ENCODE data around the gene ZBTB8A.
"Not testable (repeated sequence)": the region's sequence is repeated elsewhere in the genome, so short reads cannot be mapped to it uniquely, and the experiment has no call there.

Gene ZBTB8A

GRCh38 chr1:32538887-32539583, at the start of gene ZBTB8A:
Gene ZBTB8A (plus strand): TSS chr1:32539427. CDS start chr1:32592932, 53,505 bp downstream.
- DNase-seq: peak; percentile 82

GRCh38 chr1:32489774-32490454, 49.3 kb upstream of the ZBTB8A start:
- no peak for DNase-seq

DNA sequence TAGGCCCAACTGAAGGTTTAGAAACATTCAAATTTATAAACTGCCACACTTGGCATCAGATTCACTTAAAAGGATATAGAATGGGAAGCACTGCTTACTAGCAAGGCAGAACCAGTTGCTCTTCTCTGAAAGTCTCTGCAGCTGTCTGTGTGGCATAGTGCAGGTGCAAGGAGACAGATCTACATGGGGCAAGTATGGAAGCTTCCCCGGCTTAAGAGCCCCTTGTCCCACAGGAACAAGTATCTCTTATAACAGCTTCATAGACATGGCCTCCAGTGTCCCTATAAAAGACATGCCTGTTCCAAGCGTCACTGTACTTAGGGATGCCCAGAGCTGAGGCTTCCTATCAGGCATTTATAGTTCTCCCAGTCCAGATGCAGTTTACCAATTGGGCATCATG, 47.8 kb upstream of the ZBTB8A start:
- no peak for DNase-seq

DNA sequence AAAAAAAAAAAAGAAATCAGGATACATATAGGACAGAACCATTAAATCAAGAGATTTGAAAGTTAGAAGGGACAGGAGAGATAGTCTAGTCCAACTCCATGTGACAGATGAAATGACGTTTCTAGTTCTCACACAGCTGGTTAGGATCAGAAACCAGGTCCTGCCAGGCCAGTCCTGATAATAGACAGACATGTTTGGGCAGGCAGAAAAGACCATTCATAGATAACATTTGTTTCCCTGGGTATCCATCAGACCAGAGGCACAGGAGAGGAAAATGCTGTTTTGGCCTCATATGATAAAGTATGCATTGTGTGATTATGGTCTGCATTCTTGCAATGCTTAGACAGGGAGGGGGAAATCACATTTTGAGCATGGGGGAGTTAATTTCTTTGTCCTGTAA, 45.0 kb upstream of the ZBTB8A start:
- peak; percentile 28 for DNase-seq

DNA sequence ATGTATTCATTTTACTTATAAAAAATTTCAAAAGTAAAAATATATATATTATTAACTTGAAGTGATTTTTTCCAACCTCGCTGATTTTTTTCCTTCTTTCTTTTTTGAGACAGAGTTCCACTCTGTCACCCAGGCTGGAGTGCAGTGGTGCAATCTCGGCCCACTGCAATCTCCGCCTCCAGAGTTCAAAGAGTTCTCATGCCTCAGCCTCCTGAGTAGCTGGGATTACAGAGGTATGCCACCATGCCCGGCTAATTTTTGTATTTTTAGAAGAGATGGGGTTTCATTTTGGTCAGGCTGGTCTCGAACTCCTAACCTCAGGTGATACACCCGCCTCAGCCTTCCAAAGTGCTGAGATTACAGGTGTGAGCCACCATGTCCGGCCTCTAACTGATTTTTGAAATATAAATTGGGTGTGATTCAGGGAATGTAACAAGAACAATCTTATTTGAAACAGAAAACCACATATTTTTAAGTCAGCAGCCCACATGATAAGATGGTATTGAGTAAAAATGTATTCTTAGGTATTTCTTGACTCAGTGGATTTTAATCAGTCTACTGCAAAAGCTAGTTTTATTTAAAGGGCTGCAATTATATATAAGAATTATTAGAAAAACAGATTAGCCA, 44.4 kb upstream of the ZBTB8A start:
- no peak for DNase-seq

DNA sequence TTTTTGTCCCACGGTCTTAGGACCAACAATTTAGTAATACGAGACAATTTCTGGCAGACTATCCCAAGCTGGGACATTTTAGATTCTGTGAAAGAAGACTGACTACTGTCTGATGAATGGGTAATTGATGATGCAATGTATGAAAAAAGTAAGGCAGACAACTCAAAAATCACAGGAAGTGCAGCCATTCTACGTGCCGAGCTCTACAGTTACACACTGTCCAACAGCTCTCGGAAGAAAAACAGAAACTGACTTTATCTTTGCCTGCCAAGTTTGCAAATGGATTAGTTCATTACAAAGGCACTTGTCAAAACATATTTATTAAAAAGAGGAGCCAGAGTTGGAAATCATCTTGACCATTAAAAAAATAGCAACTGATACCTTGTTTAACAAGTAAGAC, 43.1 kb upstream of the ZBTB8A start:
- no peak for DNase-seq

- DNase-seq: no peak
Observed at GRCh38 chr1:32498751-32499150, 40.5 kb upstream of the ZBTB8A start.

DNA sequence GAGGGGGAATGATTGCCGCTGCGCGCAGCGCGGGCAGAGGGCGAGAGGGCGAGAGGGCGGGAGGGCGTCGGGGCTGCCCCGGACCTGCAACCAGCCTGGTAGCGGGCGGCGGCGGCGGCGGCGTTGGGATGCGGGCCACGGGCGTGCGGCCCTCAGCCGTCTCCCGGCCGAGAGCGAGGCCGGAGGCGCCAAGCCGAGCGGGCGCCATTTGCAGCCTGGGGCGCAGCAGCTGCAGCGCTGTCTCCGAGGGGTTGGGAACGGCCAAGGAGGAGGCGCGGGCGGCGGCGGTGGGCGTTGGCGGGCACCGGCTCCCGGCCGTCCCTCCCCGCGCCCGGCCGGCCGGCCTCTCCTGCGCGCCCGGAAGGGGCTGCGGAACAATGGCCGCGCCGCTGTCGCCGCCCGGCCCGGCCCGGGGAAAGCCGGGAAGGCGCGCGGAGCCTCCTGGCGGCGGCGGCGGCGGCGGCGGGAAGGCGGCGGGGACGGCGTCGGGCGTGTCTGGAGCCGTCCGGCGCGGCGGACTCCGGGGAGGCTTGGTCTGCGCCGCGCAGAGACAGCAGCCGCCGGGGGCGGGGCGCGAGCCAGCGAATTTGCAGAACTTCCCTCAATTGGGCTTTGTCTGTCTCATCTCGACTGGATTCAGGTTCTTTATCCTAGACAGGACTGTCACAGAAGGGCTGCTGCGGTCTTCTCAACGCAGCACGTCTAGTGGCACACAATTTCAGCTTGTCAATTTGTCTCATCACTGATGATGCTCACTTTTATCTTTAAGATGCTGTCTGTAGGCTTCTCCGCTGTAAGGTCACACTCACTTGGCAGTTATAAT, 38.6 kb upstream of the ZBTB8A start:
- peak; percentile 71 for DNase-seq

DNA sequence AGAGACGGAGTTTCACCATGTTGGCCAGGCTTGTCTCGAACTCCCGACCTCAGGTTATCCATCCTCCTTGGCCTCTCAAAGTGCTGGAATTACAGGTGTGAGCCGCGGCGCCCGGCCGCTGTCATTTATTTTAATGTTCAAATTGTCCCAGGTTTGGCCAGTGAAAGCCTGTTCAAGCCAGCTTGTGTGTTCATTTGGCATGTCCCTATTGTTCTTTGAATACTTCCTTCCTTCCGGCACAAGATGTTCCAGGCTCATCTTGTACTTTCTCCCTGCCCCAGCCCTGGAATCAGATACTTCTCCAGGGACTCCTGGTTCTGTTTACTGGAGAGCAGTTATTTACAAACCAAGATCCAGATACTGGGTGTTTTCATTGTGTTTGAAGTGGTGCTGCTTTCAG, 37.4 kb upstream of the ZBTB8A start:
- no peak for DNase-seq

GRCh38 chr1:32503153-32503552, 36.1 kb upstream of the ZBTB8A start:
- DNase-seq: no peak

- no peak for DNase-seq
Observed at GRCh38 chr1:32507021-32507420, 32.2 kb upstream of the ZBTB8A start.

GRCh38 chr1:32508761-32509160, 30.5 kb upstream of the ZBTB8A start:
- DNase-seq: no peak

- DNase-seq: no peak
Observed at GRCh38 chr1:32509939-32510338, 29.3 kb upstream of the ZBTB8A start.

DNA sequence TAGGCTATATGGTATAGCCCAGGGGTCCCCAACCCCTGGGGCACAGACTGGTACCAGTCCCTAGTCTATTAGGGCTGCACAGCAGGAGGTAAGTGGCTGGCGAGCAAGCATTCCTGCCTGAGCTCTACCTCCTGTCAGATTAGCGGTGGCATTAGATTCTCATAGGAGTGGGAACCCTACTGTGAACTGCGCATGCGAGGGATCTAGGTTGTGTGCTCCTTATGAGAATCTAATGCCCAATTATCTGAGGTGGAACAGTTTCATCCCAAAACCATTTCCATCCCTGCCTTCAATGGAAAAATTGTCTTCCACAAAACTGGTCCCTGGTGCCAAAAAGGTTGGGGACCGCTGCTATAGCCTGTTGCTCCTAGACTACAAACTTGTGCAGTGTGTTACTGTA, 22.8 kb upstream of the ZBTB8A start:
- DNase-seq: no peak

- DNase-seq: no peak
Observed at GRCh38 chr1:32518976-32519375, 20.3 kb upstream of the ZBTB8A start.

GRCh38 chr1:32521165-32521564, 18.1 kb upstream of the ZBTB8A start:
- no peak for DNase-seq

GRCh38 chr1:32525053-32525452, 14.2 kb upstream of the ZBTB8A start:
- no peak for DNase-seq

- DNase-seq: no peak
Observed at GRCh38 chr1:32525661-32526444, 13.4 kb upstream of the ZBTB8A start.

DNA sequence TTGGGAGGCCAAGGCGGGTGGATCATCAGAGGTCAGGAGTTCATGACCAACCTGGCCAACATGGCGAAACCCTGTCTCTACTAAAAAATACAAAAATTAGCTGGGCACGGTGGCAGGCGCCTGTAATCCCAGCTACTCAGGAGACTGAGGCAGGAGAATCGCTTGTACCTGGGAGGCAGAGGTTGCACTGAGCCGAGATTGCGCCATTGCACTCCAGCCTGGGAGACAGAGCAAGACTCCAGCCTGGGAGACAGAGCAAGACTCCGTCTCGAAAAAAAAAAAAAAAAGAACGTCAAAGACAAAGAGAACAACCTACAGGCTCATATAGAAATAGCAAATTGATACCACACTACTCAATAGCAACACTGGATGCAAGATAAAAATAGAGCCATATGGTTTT, 10.7 kb upstream of the ZBTB8A start:
- DNase-seq: not testable (repeated sequence)

DNA sequence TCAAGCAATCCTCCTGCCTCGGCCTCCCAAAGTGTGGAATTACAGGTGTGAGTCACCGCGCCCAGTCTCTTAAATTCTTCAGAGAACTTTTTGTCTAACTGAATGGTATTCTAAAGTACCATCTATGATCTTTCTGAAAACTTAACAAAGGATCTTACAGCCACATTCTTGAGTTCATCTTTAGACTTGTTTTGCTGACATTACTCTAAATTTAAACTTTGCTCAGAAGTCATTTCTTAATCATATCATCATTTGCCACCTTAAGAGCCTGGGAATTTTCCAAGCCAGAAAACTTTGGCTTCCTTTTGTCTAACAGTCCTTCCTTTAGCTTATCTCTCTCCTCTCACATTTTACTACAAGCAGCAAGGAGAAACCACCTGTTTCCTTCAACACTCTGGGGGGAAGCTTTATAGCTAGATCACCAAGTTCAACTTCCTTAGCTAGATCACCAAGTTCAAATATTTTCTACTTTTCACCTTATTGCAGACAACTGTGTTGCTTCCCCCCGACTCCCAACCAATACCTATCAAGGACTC, 5.4 kb upstream of the ZBTB8A start:
- DNase-seq: no peak

DNA sequence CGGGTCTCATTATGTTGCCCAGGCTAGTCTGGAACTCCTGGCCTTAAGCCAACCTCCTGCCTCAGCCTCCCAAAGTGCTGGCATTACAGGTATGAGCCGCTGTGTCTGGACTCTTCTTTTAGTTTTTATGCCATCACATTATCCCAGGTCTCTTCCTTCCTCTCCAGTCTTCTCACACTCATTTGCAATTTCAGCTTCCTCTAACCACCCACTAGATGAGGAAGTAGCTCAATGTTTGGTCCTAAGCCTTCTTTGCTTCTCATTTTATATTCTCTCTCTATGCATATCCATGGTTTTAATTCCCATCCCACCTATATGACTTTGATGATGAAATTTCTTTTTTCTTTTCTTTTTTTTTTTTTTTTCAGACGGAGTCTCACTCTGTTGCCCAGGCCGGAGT, 3.1 kb upstream of the ZBTB8A start:
- DNase-seq: no peak

- DNase-seq: no peak
Observed at GRCh38 chr1:32536764-32537163, 2.5 kb upstream of the ZBTB8A start.
